ENCODE measurements around the gene KRT75.
"Not testable (repeated sequence)": the region's sequence is repeated elsewhere in the genome, so short reads cannot be mapped to it uniquely, and the experiment has no call there.

KRT75 gene

DNA sequence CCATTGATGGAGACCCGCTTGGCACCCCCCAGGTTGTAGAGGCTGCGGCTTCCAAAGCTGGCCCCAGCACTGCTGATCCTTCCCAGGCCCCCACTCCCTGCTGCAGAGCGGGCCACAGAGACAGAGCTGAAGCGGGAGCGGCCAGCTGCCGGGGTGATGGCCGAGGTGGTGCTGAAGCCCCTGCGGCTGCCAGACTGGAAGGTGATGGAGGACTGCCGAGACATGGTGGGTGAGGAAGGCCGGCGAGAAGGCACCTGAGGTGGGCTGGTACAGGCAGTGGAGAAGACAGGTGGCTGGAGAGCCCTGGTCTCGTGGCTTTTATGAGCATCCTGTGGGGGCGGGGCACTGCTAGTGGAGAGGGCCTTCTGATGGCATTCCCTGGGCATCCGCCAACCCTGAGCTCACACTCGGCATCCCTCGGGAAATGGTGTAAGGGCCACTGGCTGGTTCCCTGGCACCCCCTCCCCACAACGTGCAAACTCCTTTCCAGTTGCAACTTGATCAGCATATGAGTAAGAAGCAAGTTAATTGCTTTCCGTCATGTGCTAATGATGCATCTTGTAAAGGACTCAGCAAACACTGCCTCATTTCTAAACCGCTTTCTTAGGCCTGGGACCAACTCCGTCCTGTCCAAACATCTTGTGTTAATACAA, at the start of gene KRT75:
TSS of gene KRT75 (minus strand) at position 291 of the 653 bp plus-strand sequence. CDS start at position 224, 67 bp downstream.
- DNase-seq (ENCODE audit: low read depth in 3 of 3, low spot score in 1 of 3) = no peak

DNA sequence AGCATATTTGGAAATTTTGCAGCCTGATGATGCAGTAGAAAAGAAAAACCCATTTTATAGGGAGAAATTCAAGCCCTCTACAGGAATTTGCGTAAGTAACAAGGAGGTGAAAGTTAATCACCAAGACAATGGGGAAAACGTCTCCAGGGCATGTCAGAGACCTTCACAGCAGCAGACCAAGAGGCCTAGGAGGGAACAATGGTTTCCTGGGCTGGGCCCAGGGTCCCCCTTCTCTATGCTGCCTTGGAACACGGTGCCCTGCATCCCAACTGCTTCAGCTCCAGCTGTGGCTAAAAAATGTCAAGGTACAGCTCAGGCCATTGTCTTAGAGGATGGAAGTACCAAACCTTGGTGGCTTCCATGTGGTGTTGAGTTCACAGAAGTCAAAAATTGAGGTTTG, 45.9 kb upstream of the KRT75 start:
- no peak for DNase-seq (ENCODE audit: low read depth in 3 of 3, low spot score in 1 of 3)

DNA sequence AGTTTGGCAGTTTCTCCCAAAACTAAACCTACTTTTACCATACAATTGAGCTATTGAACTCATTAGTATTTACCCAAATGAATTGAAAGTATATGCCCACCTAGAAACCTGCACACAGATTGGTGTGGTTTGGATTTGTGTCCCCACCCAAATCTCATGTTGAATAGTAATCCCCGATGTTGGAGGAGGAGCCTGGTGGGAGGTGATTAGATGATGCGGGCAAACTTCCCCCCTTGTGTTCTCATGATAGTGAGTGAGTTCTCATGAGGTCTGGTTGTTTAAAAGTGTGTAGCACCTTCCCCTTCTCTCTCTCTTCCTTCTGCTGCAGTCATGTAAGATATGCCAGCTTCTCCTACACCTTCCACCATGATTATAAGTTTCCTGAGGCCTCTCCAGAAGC, 43.5 kb upstream of the KRT75 start:
- DNase-seq (ENCODE audit: low read depth in 3 of 3, low spot score in 1 of 3) = no peak

GRCh38 chr12:52474212-52474611, 40.0 kb upstream of the KRT75 start:
- DNase-seq (ENCODE audit: low read depth in 3 of 3, low spot score in 1 of 3) = no peak

DNA sequence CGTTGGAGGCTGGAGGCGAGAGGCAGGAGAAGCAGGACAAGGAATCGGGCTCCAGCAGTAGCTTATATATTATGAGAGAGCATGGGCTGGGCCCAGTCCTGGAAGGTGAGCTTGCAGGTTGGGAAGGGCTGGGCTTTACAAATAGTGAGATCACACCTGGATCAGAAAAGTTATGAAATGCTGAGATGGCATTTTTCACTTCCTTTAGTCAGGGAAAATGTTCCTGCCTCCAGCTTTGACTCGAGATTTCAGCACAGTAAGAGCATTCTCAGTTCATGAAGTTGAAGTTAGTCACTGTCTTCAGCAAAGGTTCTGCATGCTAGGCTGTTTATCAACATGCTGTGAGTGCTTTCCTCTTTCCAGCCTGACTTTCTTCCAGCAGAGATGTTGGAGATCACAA, 39.6 kb upstream of the KRT75 start, which contains the start of gene KRT6C:
TSS of gene KRT6C (minus strand) at position 38 of the 400 bp plus-strand sequence. CDS start 68 bp downstream, outside the sequence.
- DNase-seq (ENCODE audit: low read depth in 3 of 3, low spot score in 1 of 3) = no peak

DNA sequence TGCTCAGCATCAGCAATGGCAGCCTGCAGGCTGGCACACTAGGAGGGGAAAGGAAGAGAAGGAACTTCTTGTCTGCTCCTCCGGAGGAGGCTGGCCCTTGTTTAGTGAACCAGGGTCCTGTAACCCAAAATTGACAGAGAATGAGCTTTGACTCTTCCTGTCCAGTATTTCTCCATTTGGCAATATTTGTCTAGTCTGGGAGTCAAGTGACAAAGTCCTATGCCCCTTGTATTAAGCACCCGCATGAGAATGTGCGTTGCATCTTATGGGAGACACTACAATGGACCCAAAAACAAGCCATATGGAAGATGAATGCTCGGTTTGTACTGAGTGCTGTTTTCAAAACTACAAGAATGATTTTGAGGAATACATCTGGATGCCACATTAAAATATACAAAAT, 35.7 kb upstream of the KRT75 start:
- no peak for DNase-seq (ENCODE audit: low read depth in 3 of 3, low spot score in 1 of 3)

DNA sequence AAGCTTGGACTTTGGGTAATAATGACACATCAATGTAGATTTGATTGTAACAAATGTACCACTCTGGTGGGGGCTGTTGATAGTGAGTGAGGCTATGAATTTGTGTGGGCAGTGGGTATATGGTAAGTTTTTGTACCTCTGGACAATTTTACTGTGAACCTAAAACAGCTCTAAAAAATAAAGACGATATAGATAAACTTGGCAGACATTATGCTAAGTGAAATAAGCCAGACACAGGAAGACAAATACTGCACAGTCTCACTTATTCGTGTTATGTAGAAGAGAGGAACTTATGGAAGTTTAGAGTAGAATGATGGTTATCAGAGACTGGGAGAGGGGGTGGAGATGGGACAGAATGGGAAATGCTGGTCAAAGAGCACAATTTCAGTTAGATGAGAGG, 30.7 kb upstream of the KRT75 start:
- DNase-seq (ENCODE audit: low read depth in 3 of 3, low spot score in 1 of 3) = no peak

DNA sequence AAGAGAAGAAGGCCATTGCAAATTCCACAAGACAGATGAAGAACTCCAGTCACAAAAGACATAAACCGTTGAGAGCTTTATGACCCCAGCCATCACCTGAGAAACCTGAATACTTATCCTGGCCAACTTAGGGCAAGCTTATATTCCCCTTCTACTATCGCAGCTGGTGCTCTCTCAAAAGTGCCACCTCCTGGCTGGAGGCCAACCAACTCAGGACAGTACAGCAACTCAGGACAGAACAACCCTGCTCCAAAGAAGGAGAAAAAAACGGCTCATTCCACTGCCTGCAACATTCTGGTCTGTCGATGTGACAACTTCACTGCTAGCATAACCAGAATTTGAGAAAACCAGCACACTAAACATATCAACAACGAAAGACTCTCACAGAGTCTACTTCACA, 27.5 kb upstream of the KRT75 start:
- no peak for DNase-seq (ENCODE audit: low read depth in 3 of 3, low spot score in 1 of 3)

DNA sequence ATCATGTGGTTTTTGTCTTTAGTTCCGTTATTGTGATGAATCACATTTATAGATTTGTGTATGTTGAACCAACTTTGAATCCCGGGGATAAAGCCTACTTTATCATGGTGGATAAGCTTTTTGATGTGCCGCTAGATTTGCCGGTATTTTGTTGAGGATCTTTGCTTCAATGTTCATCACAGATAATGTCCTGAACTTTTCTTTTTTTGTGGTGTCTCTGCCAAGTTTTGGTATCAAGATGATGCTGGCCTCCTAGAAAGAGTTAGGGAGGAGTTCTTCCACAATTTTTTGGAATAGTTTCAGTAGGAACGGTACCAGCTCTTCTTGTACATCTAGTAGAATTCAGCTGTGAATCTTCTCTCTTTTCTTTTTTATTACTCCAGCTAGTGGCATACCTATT, 24.7 kb upstream of the KRT75 start:
- no peak for DNase-seq (ENCODE audit: low read depth in 3 of 3, low spot score in 1 of 3)

GRCh38 chr12:52455821-52456220, 21.6 kb upstream of the KRT75 start:
- no peak for DNase-seq (ENCODE audit: low read depth in 3 of 3, low spot score in 1 of 3)

DNA sequence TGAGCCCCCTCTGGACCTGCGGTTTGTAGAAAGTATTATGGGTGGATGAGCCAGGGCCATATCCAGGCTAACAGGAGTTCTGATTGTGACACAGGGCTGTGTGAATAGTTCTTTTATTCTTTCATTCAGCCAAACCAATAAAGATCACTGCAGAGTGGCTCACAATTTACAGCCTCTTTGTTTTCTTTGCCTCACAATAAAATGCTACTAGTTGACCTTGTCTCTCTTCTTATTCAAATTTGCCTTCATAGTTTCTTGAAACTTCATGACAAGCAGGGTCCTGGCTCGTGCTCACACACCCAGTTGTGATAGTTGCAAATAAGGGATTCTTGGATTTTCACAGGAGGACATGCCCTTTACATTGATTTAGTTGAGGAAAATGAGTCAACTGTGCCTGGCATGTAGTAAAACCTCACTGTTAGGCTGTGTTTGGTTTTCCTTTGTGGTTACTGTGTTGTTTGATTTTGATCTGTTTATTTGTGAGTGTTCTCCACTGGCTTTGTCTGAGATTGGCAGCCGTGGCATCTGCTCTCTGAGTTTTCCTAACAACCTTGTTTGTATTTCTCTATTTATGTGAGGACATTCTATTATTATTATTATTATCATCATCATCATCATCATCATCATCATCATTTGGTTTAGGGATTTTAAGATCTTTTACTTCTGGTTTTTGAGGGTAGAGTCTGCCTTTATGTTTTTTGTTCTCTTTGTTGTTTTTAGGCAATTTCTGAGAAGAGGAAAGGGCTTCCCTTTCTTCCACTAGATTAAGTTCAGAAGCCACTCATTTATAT, 20.4 kb upstream of the KRT75 start:
- no peak for DNase-seq (ENCODE audit: low read depth in 3 of 3, low spot score in 1 of 3)

DNA sequence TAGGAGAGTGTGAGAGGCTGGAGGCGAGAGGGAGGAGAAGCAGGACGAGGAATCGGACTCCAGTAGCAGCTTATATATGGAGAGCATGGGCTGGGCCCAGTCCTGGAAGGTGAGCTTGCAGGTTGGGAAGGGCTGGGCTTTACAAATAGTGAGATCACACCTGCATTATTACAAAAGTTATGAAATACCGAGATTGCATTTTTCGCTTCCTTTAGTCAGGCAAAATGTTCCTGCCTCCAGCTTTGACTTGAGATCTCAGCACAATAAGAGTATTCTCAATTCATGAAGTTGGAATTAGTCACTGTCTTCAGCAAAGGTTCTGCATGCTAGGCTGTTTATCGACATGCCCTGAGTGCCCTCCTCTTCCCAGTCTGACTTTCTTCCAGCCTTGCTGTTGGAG, 17.9 kb upstream of the KRT75 start, which contains the start of gene KRT6B:
TSS of gene KRT6B (minus strand) at position 46 of the 400 bp plus-strand sequence. CDS start 68 bp downstream, outside the sequence.
- DNase-seq (ENCODE audit: low read depth in 3 of 3, low spot score in 1 of 3) = no peak

GRCh38 chr12:52448228-52448627, 14.1 kb upstream of the KRT75 start:
- no peak for DNase-seq (ENCODE audit: low read depth in 3 of 3, low spot score in 1 of 3)

DNA sequence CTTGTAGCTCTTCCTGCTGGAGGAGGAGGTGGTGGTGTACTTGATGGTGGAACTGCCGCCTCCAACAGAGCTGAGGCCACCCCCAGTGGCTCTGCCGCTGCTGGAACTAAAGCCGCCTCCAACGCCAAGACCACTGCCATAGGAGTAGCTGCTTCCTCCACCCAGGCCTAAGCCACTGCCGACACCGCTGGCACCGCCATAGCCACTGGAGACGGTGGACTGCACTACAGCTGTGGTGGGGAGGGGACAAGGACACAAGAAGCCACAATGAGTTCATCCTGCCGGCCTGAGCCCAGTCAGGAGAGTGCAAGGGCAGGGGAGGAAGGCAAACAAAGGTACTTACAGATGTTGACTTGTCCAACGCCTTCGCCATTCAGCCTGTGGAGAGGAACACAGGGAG, 13.0 kb upstream of the KRT75 start:
- not testable (repeated sequence) for DNase-seq (ENCODE audit: low read depth in 3 of 3, low spot score in 1 of 3)

DNA sequence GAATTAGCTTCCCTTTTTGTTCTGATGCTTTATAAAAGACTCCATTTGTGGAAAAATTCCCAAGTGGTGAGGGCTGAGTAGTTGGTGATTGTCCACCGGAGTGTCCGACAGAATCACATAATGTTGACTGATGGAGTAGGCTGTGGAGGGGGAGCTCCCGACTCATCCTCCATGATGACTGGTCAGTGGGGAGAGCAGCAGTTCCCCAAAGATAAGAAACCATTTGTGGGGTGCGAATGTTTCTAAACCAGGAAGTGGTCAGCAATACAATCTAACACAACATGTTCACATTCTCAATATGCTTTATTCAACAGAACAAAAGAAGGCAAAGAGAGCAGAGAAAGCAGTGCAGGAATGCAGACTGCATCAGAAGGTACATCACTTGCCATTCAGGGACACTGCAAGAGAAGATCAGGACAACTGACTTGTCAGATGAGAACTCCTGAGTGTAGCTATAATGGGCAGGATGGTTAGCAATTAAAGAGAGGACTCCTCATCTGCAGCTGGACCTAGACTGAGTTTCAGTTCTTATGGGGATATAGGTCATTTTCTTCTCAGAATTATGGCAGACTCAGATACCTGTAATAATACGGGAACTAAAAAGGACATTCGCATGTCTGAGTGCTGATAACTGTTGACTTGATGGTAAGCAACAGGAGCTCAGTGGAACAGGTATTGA, 12.3 kb upstream of the KRT75 start:
- DNase-seq (ENCODE audit: low read depth in 3 of 3, low spot score in 1 of 3) = no peak

DNA sequence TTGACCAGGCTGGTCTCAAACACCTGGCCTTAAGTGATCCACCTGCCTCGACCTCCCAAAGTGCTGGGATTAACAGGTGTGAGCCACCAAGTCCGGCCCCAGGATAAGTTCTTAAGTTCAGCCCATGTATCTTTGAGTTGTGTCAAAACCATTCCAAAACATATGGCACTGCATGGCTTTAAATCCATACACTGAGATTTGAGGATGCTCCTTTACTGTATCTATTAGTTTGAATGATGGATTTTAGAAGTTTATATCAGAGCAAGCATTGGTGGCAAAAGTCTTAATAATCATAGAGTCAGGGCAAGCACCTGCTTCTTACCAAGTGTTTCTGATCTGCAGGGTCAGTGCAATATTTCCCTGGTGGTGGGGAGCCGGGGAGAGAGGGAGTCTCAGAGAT, 11.7 kb upstream of the KRT75 start:
- no peak for DNase-seq (ENCODE audit: low read depth in 3 of 3, low spot score in 1 of 3)

DNA sequence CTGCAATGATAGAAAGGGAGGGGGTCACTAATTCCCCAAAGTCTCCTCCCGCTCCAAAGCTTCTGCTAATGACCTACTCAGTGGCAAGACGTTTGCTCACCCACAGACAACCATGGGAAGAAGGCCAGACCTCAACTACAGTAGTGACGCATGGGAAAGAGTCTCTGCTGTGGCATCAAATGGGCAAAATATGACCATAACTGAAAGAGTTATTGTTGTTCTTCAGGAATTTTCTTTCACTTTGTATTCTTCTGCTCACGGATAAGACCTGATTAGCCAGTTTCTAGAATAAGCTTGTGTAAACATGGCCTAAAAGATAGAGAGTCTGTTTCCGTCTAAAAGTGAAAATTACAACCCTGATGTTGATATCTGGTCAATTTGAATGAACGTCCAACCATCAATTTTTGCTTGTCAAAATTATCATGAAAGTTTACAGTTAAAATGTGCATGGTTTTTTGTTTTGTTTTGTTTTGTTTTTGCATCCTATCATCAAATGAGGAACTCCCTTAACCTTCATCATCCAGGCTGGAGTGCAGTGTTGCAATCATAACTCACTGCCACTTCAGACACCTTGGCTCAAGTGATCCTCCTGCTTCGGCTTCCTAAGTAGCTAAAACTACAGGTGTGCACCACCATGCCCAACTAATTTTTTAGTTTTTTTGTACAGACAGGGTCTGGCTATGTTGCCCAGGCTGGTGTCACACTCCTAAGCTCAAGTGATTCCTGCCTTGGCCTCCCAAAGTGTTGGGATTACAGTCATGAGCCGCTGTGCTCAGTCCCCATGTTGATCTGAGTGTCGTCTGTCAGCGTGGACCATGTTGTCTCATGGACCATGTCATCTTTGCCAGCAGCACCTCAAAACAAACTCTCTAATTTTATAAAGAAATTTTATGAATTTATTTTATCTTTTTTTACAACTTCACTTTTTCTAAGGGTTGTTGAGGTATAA, 10.8 kb upstream of the KRT75 start:
- no peak for DNase-seq (ENCODE audit: low read depth in 3 of 3, low spot score in 1 of 3)

- DNase-seq (ENCODE audit: low read depth in 3 of 3, low spot score in 1 of 3) = no peak
These were observed 9.8 kb upstream of the KRT75 start for GRCh38 chr12:52443966-52444365.

GRCh38 chr12:52442600-52443061, 8.5 kb upstream of the KRT75 start:
- DNase-seq (ENCODE audit: low read depth in 3 of 3, low spot score in 1 of 3) = no peak

DNA sequence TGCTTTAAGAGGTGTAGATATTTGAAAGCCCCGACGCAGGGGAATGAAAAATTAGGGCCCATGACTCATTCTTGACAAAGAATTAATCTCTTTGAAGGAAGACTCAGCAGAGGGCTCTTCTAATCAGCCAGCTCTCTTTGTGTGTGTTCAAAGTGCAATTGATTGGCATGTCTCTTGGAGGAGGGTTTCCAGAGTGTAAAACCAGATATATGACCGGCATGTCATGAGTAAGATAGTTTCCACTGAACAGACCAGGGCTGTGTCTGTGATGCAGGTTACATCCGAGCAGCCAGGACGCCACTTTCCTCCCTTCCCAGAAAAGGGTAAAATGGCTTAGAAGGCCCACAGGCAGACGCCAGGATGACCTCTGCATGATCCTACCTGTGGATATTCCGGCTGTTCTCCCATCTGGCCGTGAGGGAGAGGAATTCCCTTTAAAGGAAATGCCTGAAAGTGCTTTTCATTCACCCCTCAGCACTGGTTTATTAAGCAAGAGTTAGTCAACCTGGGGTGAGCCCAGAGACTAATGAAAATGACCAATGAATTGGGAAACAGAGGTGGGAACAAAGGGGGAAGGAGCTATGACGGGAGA, 7.2 kb upstream of the KRT75 start:
- DNase-seq (ENCODE audit: low read depth in 3 of 3, low spot score in 1 of 3) = no peak
